Measurements from ENCODE around the gene KCNIP3. TPM values are rescaled to one million over a fixed set of nuclear protein-coding genes. Genes with fewer than 3 reads are reported as not detected.

KCNIP3 gene
- total RNA-seq, 1 experiment from 2014 or later = not detected

DNA sequence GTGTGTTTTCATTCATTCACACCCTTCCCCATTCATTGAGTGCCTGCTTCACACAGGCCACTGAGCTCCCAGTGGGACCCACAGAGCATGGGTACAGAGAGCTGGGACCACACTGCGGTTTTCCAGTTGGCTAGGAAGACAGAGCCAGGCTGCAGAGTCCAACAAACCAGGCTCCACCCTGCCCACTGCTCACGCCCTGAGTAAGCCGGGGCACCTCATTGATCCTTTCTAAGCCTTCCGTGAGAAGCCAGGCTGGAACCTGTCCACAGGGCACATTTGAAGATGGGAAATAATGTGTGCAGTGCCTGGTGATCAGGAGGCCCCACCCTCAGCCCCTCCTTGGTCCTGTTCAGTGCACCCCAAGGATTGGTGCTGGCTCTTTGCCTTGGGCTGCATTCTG, 13.5 kb downstream of the KCNIP3 start:
- DNase-seq = no peak
- no peak overlapping the region for H3K9ac ChIP-seq (ENCODE audit: low read length)
- no peaks in the 10 kb centered on the region for H4K20me1 ChIP-seq (ENCODE audit: insufficient read depth, low read depth, low read length)
- no peaks in the 10 kb centered on the region for H3K79me2 ChIP-seq (ENCODE audit: low read length)
- H3K4me1 ChIP-seq (ENCODE audit: low read length) = no peaks in the 10 kb centered on the region
- H3K4me3 ChIP-seq (ENCODE audit: low read length) = no peak overlapping the region
- no peaks in the 10 kb centered on the region for H3K36me3 ChIP-seq (ENCODE audit: insufficient read depth, low read length)
- no peaks in the 10 kb centered on the region for H3K9me3 ChIP-seq (ENCODE audit: low read length)
- no peaks in the 10 kb centered on the region for H3K9me2 ChIP-seq (replicated peaks; ENCODE audit: insufficient read depth, low read length)
- no peak overlapping the region for H2AFZ ChIP-seq (ENCODE audit: low read length)
- no peak overlapping the region for H3K27ac ChIP-seq (ENCODE audit: low read length)
- no peaks in the 10 kb centered on the region for H3K27me3 ChIP-seq (ENCODE audit: low read length)
- no peak overlapping the region for H3K4me2 ChIP-seq (ENCODE audit: low read depth, low read length, poor library complexity, severe bottlenecking)

DNA sequence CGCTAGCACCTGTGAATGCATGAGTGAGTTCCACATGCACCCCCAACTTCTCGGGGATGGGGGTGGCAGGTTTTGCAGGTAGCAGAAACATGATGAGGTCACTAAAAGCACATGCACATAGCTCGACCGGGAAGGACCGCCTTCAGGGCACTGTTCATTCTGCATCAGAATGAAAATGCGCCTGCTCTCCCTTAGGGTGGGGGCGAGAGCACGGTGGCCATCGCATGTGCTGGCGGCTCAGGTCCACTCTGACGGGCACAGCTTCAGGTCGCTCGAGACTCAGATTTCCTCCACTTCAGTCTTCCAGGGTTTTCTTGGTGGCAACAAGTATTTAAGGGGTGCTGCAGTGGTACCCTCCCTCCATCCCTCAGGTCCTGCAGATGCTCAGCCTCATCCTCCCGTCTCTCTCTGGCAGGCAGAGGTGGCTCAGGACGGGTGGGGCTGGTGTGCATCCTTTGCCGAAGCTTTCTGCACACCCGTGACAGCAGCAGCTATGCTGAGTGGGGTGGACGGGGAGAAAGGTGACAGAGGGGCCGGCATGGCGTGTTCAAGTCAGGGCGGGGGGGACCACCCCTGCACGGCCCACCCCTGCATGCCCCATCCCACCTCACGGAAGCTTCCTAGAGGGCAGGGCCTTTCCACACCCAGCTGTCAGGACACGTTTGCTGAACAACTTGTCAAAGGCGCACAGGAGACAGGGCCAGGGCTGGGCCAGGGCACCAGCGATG, 14.8 kb downstream of the KCNIP3 start:
- Histone ChIP-seq H3K9me3 (ENCODE audit: low read length) (no peaks in the 10 kb centered on the region), H3K4me1 (ENCODE audit: low read length) (no peaks in the 10 kb centered on the region), H3K36me3 (ENCODE audit: insufficient read depth, low read length) (no peaks in the 10 kb centered on the region), H3K27me3 (ENCODE audit: low read length) (no peaks in the 10 kb centered on the region), H3K4me3 (ENCODE audit: low read length) (no peak overlapping the region), H3K9me2 (replicated peaks; ENCODE audit: insufficient read depth, low read length) (no peaks in the 10 kb centered on the region), H3K79me2 (ENCODE audit: low read length) (no peaks in the 10 kb centered on the region), H3K4me2 (ENCODE audit: low read depth, low read length, poor library complexity, severe bottlenecking) (no peak overlapping the region), H4K20me1 (ENCODE audit: insufficient read depth, low read depth, low read length) (no peaks in the 10 kb centered on the region), H2AFZ (ENCODE audit: low read length) (no peak overlapping the region), H3K9ac (ENCODE audit: low read length) (no peak overlapping the region), H3K27ac (ENCODE audit: low read length) (no peak overlapping the region)
- no peak for DNase-seq

DNA sequence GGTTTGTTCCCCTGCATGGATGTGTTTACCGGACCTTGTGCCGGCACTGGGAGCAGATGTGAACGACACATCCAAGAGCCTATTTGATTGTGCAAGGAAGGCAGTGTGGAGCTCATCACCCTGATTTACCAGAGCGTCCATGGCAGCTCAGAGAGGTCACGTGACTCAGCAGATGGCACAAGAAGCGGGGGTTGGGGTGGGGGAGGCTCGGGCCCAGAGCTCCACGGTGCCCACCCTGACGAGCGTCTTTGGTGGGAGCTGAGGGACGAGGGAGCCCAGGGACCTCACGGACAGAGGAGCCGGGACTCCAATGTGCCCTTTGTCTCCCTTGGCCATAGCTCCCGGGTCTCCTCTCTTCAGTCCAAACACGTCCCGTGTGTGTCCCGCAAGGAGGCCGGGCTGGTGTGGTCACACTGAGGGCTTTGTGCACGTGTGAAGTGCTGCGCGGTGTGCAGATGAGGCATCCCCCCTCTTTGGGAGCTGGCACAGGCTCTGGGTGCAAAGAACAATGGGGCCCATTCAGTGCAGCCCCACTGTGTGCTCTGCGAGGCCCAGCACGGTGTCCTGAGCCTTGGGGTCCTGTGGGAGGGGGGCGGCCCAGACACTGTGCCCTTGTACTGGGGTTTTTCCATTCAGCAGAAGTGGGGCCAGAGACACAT, 15.5 kb downstream of the KCNIP3 start:
- Histone ChIP-seq H3K4me3 (ENCODE audit: low read length) (no peak overlapping the region), H3K27me3 (ENCODE audit: low read length) (no peaks in the 10 kb centered on the region), H3K9me2 (replicated peaks; ENCODE audit: insufficient read depth, low read length) (no peaks in the 10 kb centered on the region), H3K9ac (ENCODE audit: low read length) (no peak overlapping the region), H4K20me1 (ENCODE audit: insufficient read depth, low read depth, low read length) (no peaks in the 10 kb centered on the region), H3K4me1 (ENCODE audit: low read length) (no peaks in the 10 kb centered on the region), H3K9me3 (ENCODE audit: low read length) (no peaks in the 10 kb centered on the region), H3K79me2 (ENCODE audit: low read length) (no peaks in the 10 kb centered on the region), H3K27ac (ENCODE audit: low read length) (no peak overlapping the region), H3K36me3 (ENCODE audit: insufficient read depth, low read length) (no peaks in the 10 kb centered on the region), H2AFZ (ENCODE audit: low read length) (no peak overlapping the region), H3K4me2 (ENCODE audit: low read depth, low read length, poor library complexity, severe bottlenecking) (no peak overlapping the region)
- DNase-seq = no peak

DNA sequence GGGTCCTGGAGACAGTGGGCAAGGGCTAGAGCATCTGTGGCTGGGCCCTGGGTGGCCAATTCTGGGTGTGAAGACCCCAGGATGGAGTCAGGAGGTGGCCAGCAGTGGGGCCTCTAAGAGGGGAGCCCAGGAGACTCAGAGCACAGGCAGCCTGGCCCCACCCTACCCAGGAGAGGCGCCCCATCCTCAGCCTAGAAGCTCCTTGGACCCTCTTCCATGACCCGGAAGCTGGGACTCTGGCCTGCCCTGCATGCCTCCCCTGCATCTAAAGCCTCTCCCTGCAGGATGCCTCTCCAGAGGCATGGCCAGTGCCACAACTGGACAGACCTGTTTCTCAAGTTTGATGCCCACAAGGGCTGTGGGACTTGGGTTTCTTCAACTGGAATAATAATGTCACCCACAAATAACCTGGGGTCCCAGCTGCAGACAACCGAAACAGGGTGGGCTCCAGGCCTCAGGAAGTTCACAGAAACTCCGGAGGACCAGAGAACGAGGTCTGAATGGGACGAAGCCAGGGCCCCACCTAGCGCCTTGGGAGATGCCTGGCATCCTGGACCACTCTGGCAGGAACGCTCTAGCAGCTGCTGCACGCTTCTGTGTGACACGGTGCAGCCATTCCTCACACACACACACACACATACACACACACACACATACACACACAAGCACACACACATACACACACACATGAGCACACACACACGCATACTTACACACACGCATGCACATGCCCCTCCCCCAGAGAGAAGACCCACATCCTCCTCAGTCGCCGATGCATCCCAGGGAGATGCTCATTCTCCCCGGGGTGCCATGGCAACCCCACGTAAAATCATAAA, 16.4 kb downstream of the KCNIP3 start:
- Histone ChIP-seq H3K4me3 (ENCODE audit: low read length) (no peak overlapping the region), H3K9ac (ENCODE audit: low read length) (no peak overlapping the region), H3K27ac (ENCODE audit: low read length) (no peak overlapping the region), H3K4me2 (ENCODE audit: low read depth, low read length, poor library complexity, severe bottlenecking) (no peak overlapping the region), H3K79me2 (ENCODE audit: low read length) (no peaks in the 10 kb centered on the region), H3K9me3 (ENCODE audit: low read length) (no peaks in the 10 kb centered on the region), H4K20me1 (ENCODE audit: insufficient read depth, low read depth, low read length) (no peaks in the 10 kb centered on the region), H3K9me2 (replicated peaks; ENCODE audit: insufficient read depth, low read length) (no peaks in the 10 kb centered on the region), H3K4me1 (ENCODE audit: low read length) (no peaks in the 10 kb centered on the region), H3K27me3 (ENCODE audit: low read length) (no peaks in the 10 kb centered on the region), H2AFZ (ENCODE audit: low read length) (no peak overlapping the region), H3K36me3 (ENCODE audit: insufficient read depth, low read length) (no peaks in the 10 kb centered on the region)
- DNase-seq = no peak

DNA sequence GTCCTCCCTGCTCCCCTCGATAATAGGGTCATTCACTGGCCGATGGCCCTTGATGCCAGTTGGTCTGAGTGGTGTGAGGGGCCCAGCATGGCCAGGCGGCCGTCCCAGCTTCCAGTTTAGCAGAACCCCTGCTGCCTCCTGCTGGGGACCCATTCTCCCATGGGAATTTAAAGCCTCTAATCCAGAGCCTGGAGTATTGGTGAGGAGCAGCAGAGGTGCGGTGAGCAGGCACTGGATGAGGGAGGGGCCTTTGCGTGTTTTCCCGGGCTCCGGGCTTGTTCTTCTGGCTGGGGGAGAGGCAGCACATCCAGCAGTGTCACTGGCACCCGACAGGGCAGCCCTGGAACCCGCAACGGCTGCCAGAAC, 17.4 kb downstream of the KCNIP3 start:
- Histone ChIP-seq H3K4me2 (ENCODE audit: low read depth, low read length, poor library complexity, severe bottlenecking) (no peak overlapping the region), H3K27ac (ENCODE audit: low read length) (no peak overlapping the region), H3K9me2 (replicated peaks; ENCODE audit: insufficient read depth, low read length) (no peaks in the 10 kb centered on the region), H3K4me3 (ENCODE audit: low read length) (no peak overlapping the region), H3K4me1 (ENCODE audit: low read length) (no peaks in the 10 kb centered on the region), H3K36me3 (ENCODE audit: insufficient read depth, low read length) (no peaks in the 10 kb centered on the region), H3K79me2 (ENCODE audit: low read length) (no peaks in the 10 kb centered on the region), H3K27me3 (ENCODE audit: low read length) (no peaks in the 10 kb centered on the region), H4K20me1 (ENCODE audit: insufficient read depth, low read depth, low read length) (no peaks in the 10 kb centered on the region), H2AFZ (ENCODE audit: low read length) (no peak overlapping the region), H3K9ac (ENCODE audit: low read length) (no peak overlapping the region), H3K9me3 (ENCODE audit: low read length) (no peaks in the 10 kb centered on the region)
- DNase-seq = no peak

DNA sequence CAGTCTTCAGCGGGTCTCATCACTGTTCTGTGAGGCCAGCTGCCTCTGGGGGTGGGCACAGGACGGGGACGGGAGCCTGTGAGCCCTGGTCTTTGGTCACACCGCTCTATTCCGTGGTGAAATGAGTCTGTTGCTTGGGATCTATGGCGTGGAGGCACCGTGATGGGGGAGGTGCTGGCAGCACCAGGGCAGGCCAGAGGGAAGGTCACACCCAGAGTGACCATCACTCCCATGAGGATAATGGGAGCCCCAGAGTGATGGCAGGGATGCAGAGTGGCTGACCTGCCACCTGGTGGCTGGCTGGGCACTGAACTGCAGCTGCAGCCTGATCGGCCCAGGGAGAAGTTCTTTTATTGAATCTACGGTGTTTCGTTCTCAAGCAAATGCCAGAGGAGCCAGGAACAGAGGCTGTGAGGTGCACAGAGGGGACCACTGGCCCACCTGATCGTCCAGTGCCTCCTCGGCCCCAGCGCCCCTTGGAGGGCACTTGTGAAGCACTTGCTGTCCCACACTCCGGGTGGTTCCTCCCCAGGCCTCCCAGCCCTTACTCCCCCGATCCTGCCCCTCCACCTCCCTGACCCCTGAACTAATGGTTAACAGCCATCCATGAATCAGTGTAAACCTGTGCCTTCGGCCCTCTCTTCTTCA, 17.9 kb downstream of the KCNIP3 start:
- H3K9ac ChIP-seq (ENCODE audit: low read length) = no peak overlapping the region
- no peak overlapping the region for H3K4me2 ChIP-seq (ENCODE audit: low read depth, low read length, poor library complexity, severe bottlenecking)
- DNase-seq = peak; percentile 48

DNA sequence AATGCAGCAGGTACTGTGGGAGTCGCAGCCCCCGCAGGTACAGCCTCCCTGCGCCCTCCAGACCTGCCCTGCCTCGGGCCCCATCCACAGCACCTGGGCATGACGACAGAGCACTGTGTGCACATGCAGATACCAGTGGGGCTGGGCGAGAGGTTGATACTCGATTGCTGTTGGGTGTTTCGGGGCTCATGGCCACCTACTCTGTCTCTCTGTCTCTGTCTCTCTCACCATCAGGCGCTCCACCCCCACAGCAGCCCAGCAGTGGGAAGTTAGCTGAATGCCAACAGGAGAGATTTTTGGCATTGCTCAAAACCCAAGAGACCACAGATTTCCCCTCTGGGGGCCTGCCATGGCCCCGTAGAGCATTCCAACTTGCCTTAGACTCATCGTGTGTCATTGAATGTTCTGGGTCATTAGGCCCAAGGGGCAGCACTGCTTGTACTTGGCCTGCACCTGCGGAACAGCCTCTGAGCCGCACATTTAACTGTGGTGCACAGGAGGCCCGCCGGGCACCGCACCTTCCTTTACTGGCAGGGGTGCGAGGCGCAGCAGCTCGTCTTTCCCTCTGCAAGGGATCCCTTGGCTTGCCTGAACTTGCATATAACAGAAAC, 18.8 kb downstream of the KCNIP3 start:
- no peaks in the 10 kb centered on the region for H3K9me3 ChIP-seq (ENCODE audit: low read length)
- H3K27me3 ChIP-seq (ENCODE audit: low read length) = no peaks in the 10 kb centered on the region
- H3K4me2 ChIP-seq (ENCODE audit: low read depth, low read length, poor library complexity, severe bottlenecking) = no peak overlapping the region
- H4K20me1 ChIP-seq (ENCODE audit: insufficient read depth, low read depth, low read length) = no peaks in the 10 kb centered on the region
- H3K4me3 ChIP-seq (ENCODE audit: low read length) = no peak overlapping the region
- no peak overlapping the region for H3K27ac ChIP-seq (ENCODE audit: low read length)
- no peak overlapping the region for H3K9ac ChIP-seq (ENCODE audit: low read length)
- no peak for DNase-seq
- H2AFZ ChIP-seq (ENCODE audit: low read length) = no peak overlapping the region
- no peaks in the 10 kb centered on the region for H3K36me3 ChIP-seq (ENCODE audit: insufficient read depth, low read length)
- H3K9me2 ChIP-seq (replicated peaks; ENCODE audit: insufficient read depth, low read length) = no peaks in the 10 kb centered on the region
- H3K79me2 ChIP-seq (ENCODE audit: low read length) = no peaks in the 10 kb centered on the region
- no peaks in the 10 kb centered on the region for H3K4me1 ChIP-seq (ENCODE audit: low read length)

More for the DNA sequence above, 17.9 kb downstream of the KCNIP3 start:
- H3K9me2 ChIP-seq (replicated peaks; ENCODE audit: insufficient read depth, low read length) = no peaks in the 10 kb centered on the region
- H3K4me1 ChIP-seq (ENCODE audit: low read length) = no peaks in the 10 kb centered on the region
- H3K36me3 ChIP-seq (ENCODE audit: insufficient read depth, low read length) = no peaks in the 10 kb centered on the region
- H3K79me2 ChIP-seq (ENCODE audit: low read length) = no peaks in the 10 kb centered on the region
- no peak overlapping the region for H3K27ac ChIP-seq (ENCODE audit: low read length)
- H3K4me3 ChIP-seq (ENCODE audit: low read length) = no peak overlapping the region
- no peak overlapping the region for H2AFZ ChIP-seq (ENCODE audit: low read length)
- no peaks in the 10 kb centered on the region for H3K27me3 ChIP-seq (ENCODE audit: low read length)
- no peaks in the 10 kb centered on the region for H4K20me1 ChIP-seq (ENCODE audit: insufficient read depth, low read depth, low read length)
- no peaks in the 10 kb centered on the region for H3K9me3 ChIP-seq (ENCODE audit: low read length)

Measured in Karpas-422 (cell line).